ENCODE results near the gene SHBG.
A peak's percentile ranks its signal among the peaks of the same experiment; 100 is the strongest.
"Not testable (repeated sequence)": the region's sequence is repeated elsewhere in the genome, so short reads cannot be mapped to it uniquely, and the experiment has no call there.

SHBG gene

GRCh38 chr17:7606280-7606679 is 23.7 kb upstream of the SHBG start:
- in situ Hi-C loops (cut with HindIII; ENCODE audit: low pct_ligation_motif_present, low pct_unique_long_range_greater_than_20kb, low sequenced_read_pairs), result no loop called here
- DNase-seq, result no peak

GRCh38 chr17:7610641-7611040 is 19.3 kb upstream of the SHBG start:
- in situ Hi-C loops (cut with HindIII; ENCODE audit: low pct_ligation_motif_present, low pct_unique_long_range_greater_than_20kb, low sequenced_read_pairs), result no loop called here

GRCh38 chr17:7611635-7612293 is 18.2 kb upstream of the SHBG start:
- in situ Hi-C loops (cut with HindIII; ENCODE audit: low pct_ligation_motif_present, low pct_unique_long_range_greater_than_20kb, low sequenced_read_pairs), result no loop called here
- DNase-seq, result no peak

More at GRCh38 chr17:7610641-7611040, 19.3 kb upstream of the SHBG start:
- no peak for DNase-seq

- no peak for DNase-seq
- in situ Hi-C loops (cut with HindIII; ENCODE audit: low pct_ligation_motif_present, low pct_unique_long_range_greater_than_20kb, low sequenced_read_pairs), result no loop called here
These were observed 17.7 kb upstream of the SHBG start for GRCh38 chr17:7612294-7612640.

- peak; percentile 50 for DNase-seq
- in situ Hi-C loops (cut with HindIII; ENCODE audit: low pct_ligation_motif_present, low pct_unique_long_range_greater_than_20kb, low sequenced_read_pairs), result no loop called here
These were observed 16.0 kb upstream of the SHBG start for GRCh38 chr17:7613769-7614424.

GRCh38 chr17:7614425-7615264 is 15.3 kb upstream of the SHBG start, which contains the start of gene FXR2:
FXR2 (minus strand) TSS chr17:7614897; CDS start chr17:7614532, 365 bp downstream.
- DNase-seq, result peak; percentile 99
- in situ Hi-C loops (cut with HindIII; ENCODE audit: low pct_ligation_motif_present, low pct_unique_long_range_greater_than_20kb, low sequenced_read_pairs), result no loop called here

GRCh38 chr17:7615265-7615747 is 14.6 kb upstream of the SHBG start:
- in situ Hi-C loops (cut with HindIII; ENCODE audit: low pct_ligation_motif_present, low pct_unique_long_range_greater_than_20kb, low sequenced_read_pairs), result no loop called here
- DNase-seq, result no peak

GRCh38 chr17:7618608-7619007 is 11.3 kb upstream of the SHBG start:
- in situ Hi-C loops (cut with HindIII; ENCODE audit: low pct_ligation_motif_present, low pct_unique_long_range_greater_than_20kb, low sequenced_read_pairs), result no loop called here
- DNase-seq, result no peak

- DNase-seq, result no peak
- in situ Hi-C loops (cut with HindIII; ENCODE audit: low pct_ligation_motif_present, low pct_unique_long_range_greater_than_20kb, low sequenced_read_pairs), result no loop called here
These were observed 9.1 kb upstream of the SHBG start for GRCh38 chr17:7620835-7621234.

GRCh38 chr17:7623661-7624060 is 6.3 kb upstream of the SHBG start:
- no peak for DNase-seq
- in situ Hi-C loops (cut with HindIII; ENCODE audit: low pct_ligation_motif_present, low pct_unique_long_range_greater_than_20kb, low sequenced_read_pairs), result no loop called here

- DNase-seq; in situ Hi-C loops (cut with HindIII; ENCODE audit: low pct_ligation_motif_present, low pct_unique_long_range_greater_than_20kb, low sequenced_read_pairs): not testable (repeated sequence)
These were observed 4.2 kb upstream of the SHBG start for GRCh38 chr17:7625749-7626148.

GRCh38 chr17:7626307-7626706 is 3.6 kb upstream of the SHBG start:
- in situ Hi-C loops (cut with HindIII; ENCODE audit: low pct_ligation_motif_present, low pct_unique_long_range_greater_than_20kb, low sequenced_read_pairs), result no loop called here
- no peak for DNase-seq

- DNase-seq, result no peak
- in situ Hi-C loops (cut with HindIII; ENCODE audit: low pct_ligation_motif_present, low pct_unique_long_range_greater_than_20kb, low sequenced_read_pairs), result no loop called here
These were observed 3.0 kb upstream of the SHBG start for GRCh38 chr17:7626956-7627249.

GRCh38 chr17:7627250-7628121 is 2.4 kb upstream of the SHBG start, which contains the start of gene SAT2:
SAT2 (minus strand) TSS chr17:7627821; CDS start chr17:7627635, 186 bp downstream.
- DNase-seq, result peak; percentile 95
- in situ Hi-C loops (cut with HindIII; ENCODE audit: low pct_ligation_motif_present, low pct_unique_long_range_greater_than_20kb, low sequenced_read_pairs), result no loop called here

- in situ Hi-C loops (cut with HindIII; ENCODE audit: low pct_ligation_motif_present, low pct_unique_long_range_greater_than_20kb, low sequenced_read_pairs), result no loop called here
- DNase-seq, result no peak
These were observed 1.8 kb downstream of the SHBG start for GRCh38 chr17:7631398-7632380.

- DNase-seq, result peak; percentile 62
- in situ Hi-C loops (cut with HindIII; ENCODE audit: low pct_ligation_motif_present, low pct_unique_long_range_greater_than_20kb, low sequenced_read_pairs), result no loop called here
These were observed 2.6 kb downstream of the SHBG start for GRCh38 chr17:7632492-7632894.

- DNase-seq, result no peak
- in situ Hi-C loops (cut with HindIII; ENCODE audit: low pct_ligation_motif_present, low pct_unique_long_range_greater_than_20kb, low sequenced_read_pairs), result no loop called here
These were observed 3.2 kb downstream of the SHBG start for GRCh38 chr17:7633093-7633492.

All from ACHN (cell line).